Measurements from ENCODE around the gene NEK10. TPM values are rescaled to one million over a fixed set of nuclear protein-coding genes. Genes with fewer than 3 reads are reported as not detected.

The NEK10 gene
- total and polyA plus RNA-seq, 2 of the 4 experiments (the other 2 are of a cell fraction): 2.2 to 6.6 TPM

GRCh38 chr3:27081566-27081965 lies 287.6 kb downstream of the NEK10 start:
- H2AK9ac ChIP-seq (replicated peaks; ENCODE audit: low read depth, low read length, poor library complexity): no peak overlapping the region
- H4K91ac ChIP-seq (ENCODE audit: insufficient read depth, low read depth, low read length): no peak overlapping the region
- no peaks in the 10 kb centered on the region for H3K79me1 ChIP-seq (ENCODE audit: low read depth in 1 of 2, low read length in 2 of 2)
- H3K4me1 ChIP-seq (ENCODE audit: control insufficient read depth, insufficient read depth, low read length): no peaks in the 10 kb centered on the region
- ChIA-PET POLR2A (ENCODE audit: unreplicated experiment) (no interaction called here), CTCF (interaction anchor here (0.9 kb wide), 1 partner anchor 24 kb away, joined by 4 read pairs; no protein-coding TSS in a partner anchor)
- H2AK5ac ChIP-seq (ENCODE audit: low read depth, low read length): no peak overlapping the region
- no peak overlapping the region for H2BK15ac ChIP-seq (ENCODE audit: low read depth, low read length)
- no peak overlapping the region for H3K4ac ChIP-seq (ENCODE audit: low read depth, low read length)
- H4K8ac ChIP-seq (ENCODE audit: low read depth in 2 of 2, low read length in 2 of 2): no peak overlapping the region
- H3K4me3 ChIP-seq (ENCODE audit: insufficient read depth, low read depth, low read length): no peak overlapping the region
- BruUV-seq (replicated peaks): no TSS peak
- no peak overlapping the region for H3K23ac ChIP-seq (ENCODE audit: low read depth, low read length)
- no peak for DNase-seq
- ATAC-seq (ENCODE audit: low read depth): no peak
- no peaks in the 10 kb centered on the region for H3K9me3 ChIP-seq (ENCODE audit: control insufficient read depth, insufficient read depth, low read length)
- in situ Hi-C loops (cut with MboI; ENCODE audit: low sequenced_read_pairs): no loop called here
- WGBS, 2 experiments (ENCODE audit: extremely low coverage in 2 of 2, insufficient read length in 1 of 2): 47% methylated on average over 2 of the region's 5 CpGs; no CpG with 5 or more reads in 1 of the 2 experiments
- no peak overlapping the region for H3K4me2 ChIP-seq (ENCODE audit: low read depth, low read length)
- H2AFZ ChIP-seq (replicated peaks; ENCODE audit: low read length, poor library complexity): no peak overlapping the region
- no peak overlapping the region for H3K18ac ChIP-seq (ENCODE audit: low read depth, low read length)
- no peak overlapping the region for H3K27ac ChIP-seq (ENCODE audit: insufficient read depth, low read length)
- no peaks in the 10 kb centered on the region for H3K36me3 ChIP-seq (ENCODE audit: control insufficient read depth, insufficient read depth, low read length)
- no peak overlapping the region for H2BK120ac ChIP-seq (ENCODE audit: low read depth, low read length)
- H3K9ac ChIP-seq (ENCODE audit: low read depth, low read length): no peak overlapping the region
- H2BK20ac ChIP-seq (ENCODE audit: low read depth, low read length): no peak overlapping the region
- TF ChIP-seq CTCF (conservative IDR thresholded peaks at IDR 0.05; ENCODE audit: low read depth, low read length): no peak
- no peak for TF ChIP-seq CEBPB (IDR thresholded peaks at IDR 0.05; ENCODE audit: low read depth, low read length)
- no peak for TF ChIP-seq MXI1 (IDR thresholded peaks at IDR 0.05; ENCODE audit: borderline replicate concordance, low read depth, low read length)
- TF ChIP-seq FOS (IDR thresholded peaks at IDR 0.05; ENCODE audit: low read depth, low read length): no peak
- TF ChIP-seq RAD21 (IDR thresholded peaks at IDR 0.05; ENCODE audit: low read length): no peak
- no peak for TF ChIP-seq BHLHE40 (IDR thresholded peaks at IDR 0.05; ENCODE audit: low read depth, low read length)
- no peak for TF ChIP-seq MAZ (IDR thresholded peaks at IDR 0.05; ENCODE audit: borderline replicate concordance, low read depth, low read length)
- no peak for TF ChIP-seq USF2 (IDR thresholded peaks at IDR 0.05; ENCODE audit: low read depth, low read length)
- no peak for TF ChIP-seq RCOR1 (IDR thresholded peaks at IDR 0.05; ENCODE audit: insufficient replicate concordance, low read length)
- TF ChIP-seq NFE2L2 (IDR thresholded peaks at IDR 0.05; ENCODE audit: low read depth, low read length): no peak
- no peak for TF ChIP-seq POLR2A (IDR thresholded peaks at IDR 0.05; ENCODE audit: low read depth, low read length)
- TF ChIP-seq MAFK (IDR thresholded peaks at IDR 0.05; ENCODE audit: low read depth, low read length): no peak
- no peak for TF ChIP-seq RFX5 (IDR thresholded peaks at IDR 0.05; ENCODE audit: low read depth, low read length)
- TF ChIP-seq ELK1 (IDR thresholded peaks at IDR 0.05; ENCODE audit: borderline replicate concordance, low read depth, low read length): no peak
- TF ChIP-seq CHD1 (IDR thresholded peaks at IDR 0.05; ENCODE audit: low read depth, low read length): no peak
- H2BK5ac ChIP-seq (ENCODE audit: low read depth, low read length, poor library complexity, severe bottlenecking): no peak overlapping the region
- H4K20me1 ChIP-seq (ENCODE audit: insufficient read depth, low read length): no peaks in the 10 kb centered on the region
- dilution Hi-C loops (cut with HindIII; ENCODE audit: low sequenced_read_pairs, unreplicated experiment): no loop called here
- H4K5ac ChIP-seq (ENCODE audit: low read depth, low read length): no peak overlapping the region
- intact Hi-C loops (cut with micrococcal nuclease): no loop called here
- no peak overlapping the region for H3K14ac ChIP-seq (replicated peaks; ENCODE audit: low read depth, low read length)
- no peak overlapping the region for H3K56ac ChIP-seq (ENCODE audit: extremely low read depth, insufficient read depth, low read length)
- H3K27me3 ChIP-seq (ENCODE audit: control insufficient read depth, insufficient read depth, low read length): no peaks in the 10 kb centered on the region; the same call in 1 of the 2 replicates
- H3K9me1 ChIP-seq (ENCODE audit: insufficient read depth, low read length): no peaks in the 10 kb centered on the region
